DND-41 (cell line): ENCODE results near the gene GLYR1.

Experiments
- ATAC-seq: fragments of 200-7000 bp; cut with Tn5 transposase; 3 replicates; pipeline ENCODE4 v1.9.1; 2021; ENCODE audit warnings: low read depth; ENCODE audit not compliant: insufficient read depth
- DNase-seq: peaks from one replicate; pipeline ENCODE4 v3.0.0-alpha.2; 2020
- H2AFZ ChIP-seq: 2 replicates; pipeline ENCODE4 v1.6.0; 2012; ENCODE audit warnings: low read depth, low read length
- H3K27ac ChIP-seq: 2 replicates; pipeline ENCODE4 v1.5.1; 2012; ENCODE audit warnings: low read length, inconsistent platforms
- H3K27me3 ChIP-seq: fragments of 200-600 bp; sonication (generic); 2 replicates; pipeline ENCODE4 v1.6.0; 2012; ENCODE audit warnings: low read length, mild to moderate bottlenecking, inconsistent platforms; ENCODE audit not compliant: insufficient read depth, poor library complexity
- H3K36me3 ChIP-seq: 2 replicates; pipeline ENCODE4 v1.5.1; 2012; ENCODE audit warnings: low read length, inconsistent platforms; ENCODE audit not compliant: insufficient read depth
- H3K4me1 ChIP-seq: 2 replicates; pipeline ENCODE4 v1.5.1; 2012; ENCODE audit warnings: mild to moderate bottlenecking, low read length; ENCODE audit not compliant: insufficient read depth
- H3K4me2 ChIP-seq: 2 replicates; pipeline ENCODE4 v1.6.0; 2012; ENCODE audit warnings: mild to moderate bottlenecking, moderate library complexity, low read length, inconsistent platforms; ENCODE audit not compliant: insufficient read depth
- H3K4me3 ChIP-seq, 2 experiments: fragments of 200-600 bp in 1 of 2; shearing (Covaris generic) in 1 of 2; 2 replicates each; pipeline ENCODE4 v1.5.1; 2012 to 2016; ENCODE audit warnings: inconsistent platforms in 2 of 2, low read length in 2 of 2, mild to moderate bottlenecking in 2 of 2, low read depth in 1 of 2, moderate library complexity in 1 of 2
- H3K79me2 ChIP-seq: 2 replicates; pipeline ENCODE4 v1.6.0; 2012; ENCODE audit warnings: low read length, inconsistent platforms; ENCODE audit not compliant: insufficient read depth
- H3K9ac ChIP-seq: 2 replicates; pipeline ENCODE4 v1.6.0; 2012; ENCODE audit warnings: low read depth, mild to moderate bottlenecking, inconsistent platforms, low read length, moderate library complexity
- H3K9me3 ChIP-seq: 2 replicates; pipeline ENCODE4 v1.5.1; 2012; ENCODE audit warnings: low read length, moderate library complexity, mild to moderate bottlenecking, inconsistent platforms; ENCODE audit not compliant: insufficient read depth, severe bottlenecking
- H4K20me1 ChIP-seq: 2 replicates; pipeline ENCODE4 v1.6.0; 2012; ENCODE audit warnings: low read length; ENCODE audit not compliant: insufficient read depth
- CTCF ChIP-seq: IDR thresholded peaks from 2 replicates; pipeline ENCODE4 v1.5.1; 2012; ENCODE audit warnings: borderline replicate concordance, low read length, moderate library complexity, mild to moderate bottlenecking; ENCODE audit not compliant: poor library complexity, severe bottlenecking; ENCODE audit errors: extremely low read depth
- EZH2 ChIP-seq: IDR thresholded peaks from 3 replicates; pipeline ENCODE4 v1.6.1; 2012; ENCODE audit warnings: borderline replicate concordance, low read depth, mild to moderate bottlenecking, moderate library complexity, low read length, inconsistent platforms; ENCODE audit not compliant: severe bottlenecking

Gene GLYR1

DNA sequence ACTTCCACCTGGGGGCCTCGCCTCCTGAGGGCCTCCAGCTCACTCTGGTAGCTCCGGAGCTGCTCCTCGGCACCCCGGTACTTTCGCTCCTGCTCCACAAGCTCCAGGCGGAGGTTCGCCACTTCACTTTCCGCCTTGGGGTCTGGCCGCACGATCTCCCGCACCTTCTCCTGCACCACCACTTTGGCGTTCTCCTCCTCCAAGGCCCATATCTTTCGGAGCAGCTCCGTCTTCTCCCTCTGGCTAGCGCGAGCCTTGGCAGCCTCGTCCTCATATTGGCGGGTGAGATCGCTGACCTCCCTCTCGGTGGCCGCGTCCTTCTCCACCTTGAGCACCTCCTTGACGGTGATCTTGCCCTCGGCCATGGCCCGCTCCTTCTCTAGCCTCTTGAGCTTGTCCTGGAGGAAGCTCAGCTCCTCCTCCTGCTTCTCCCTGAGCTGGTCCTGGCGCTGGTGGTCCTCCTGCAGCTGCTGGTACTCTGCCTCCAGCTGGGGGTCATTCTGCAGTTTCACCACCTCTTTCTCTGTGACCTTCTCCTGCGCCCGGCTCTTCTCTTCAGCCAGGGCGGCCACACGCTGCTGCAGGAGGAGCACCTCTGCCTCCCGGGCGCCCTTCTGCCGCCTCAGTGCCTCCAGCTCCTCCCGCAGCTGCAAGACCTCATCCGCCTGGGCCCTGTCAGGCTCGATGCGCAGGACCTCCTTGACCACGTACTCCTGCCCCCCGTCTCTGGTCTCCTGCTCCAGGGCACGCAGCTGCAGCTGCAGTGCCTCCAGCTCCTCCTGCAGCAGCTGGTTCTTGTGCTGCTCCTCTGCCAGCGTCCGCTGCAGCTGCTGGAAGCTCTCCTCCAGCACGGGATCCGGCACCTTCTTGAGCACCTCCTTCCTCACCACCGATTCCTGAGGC, 38.1 kb upstream of the GLYR1 start:
- Histone ChIP-seq H3K79me2 (no peaks in the 10 kb centered on the region), H3K27ac (no peak overlapping the region), H3K36me3 (peaks cover 62% of the 10 kb centered on the region), H3K27me3 (no peaks in the 10 kb centered on the region), H3K4me3 (no peak overlapping the region), H3K4me1 (no peaks in the 10 kb centered on the region), H3K9ac (no peak overlapping the region), H3K9me3 (no peaks in the 10 kb centered on the region), H4K20me1 (peaks cover 21% of the 10 kb centered on the region), H3K4me2 (no peak overlapping the region), H2AFZ (no peak overlapping the region)
- DNase-seq (no peak), ATAC-seq (no peak)
- TF ChIP-seq EZH2 (no peak), CTCF (no peak)

GRCh38 chr16:4884209-4884608, 37.1 kb upstream of the GLYR1 start:
- H3K36me3 ChIP-seq, result peaks cover 72% of the 10 kb centered on the region

DNA sequence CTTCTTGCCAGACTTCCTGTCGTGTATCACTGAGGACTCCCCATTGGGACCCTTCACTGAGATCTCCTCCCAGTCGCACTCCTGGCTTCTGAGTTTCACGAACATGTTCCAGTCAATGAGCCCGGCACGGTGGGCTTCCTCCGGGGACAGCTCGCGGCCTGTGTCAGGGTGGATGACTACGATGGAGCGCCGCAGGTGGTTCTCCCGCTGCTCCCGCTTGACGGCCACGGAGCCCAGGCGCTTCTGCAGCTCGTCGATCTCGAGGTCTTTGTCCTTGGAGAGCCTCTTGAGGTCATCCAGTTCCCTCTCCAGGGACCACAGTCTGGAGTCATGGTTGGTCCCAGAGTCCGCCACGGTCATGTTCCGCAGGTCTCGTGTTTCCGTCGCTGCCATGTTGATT, 36.4 kb upstream of the GLYR1 start:
- ATAC-seq (no peak), DNase-seq (no peak)
- Histone ChIP-seq H3K9me3 (no peaks in the 10 kb centered on the region), H3K9ac (no peak overlapping the region), H2AFZ (no peak overlapping the region), H3K79me2 (no peaks in the 10 kb centered on the region), H3K4me1 (no peaks in the 10 kb centered on the region), H4K20me1 (peaks cover 14% of the 10 kb centered on the region), H3K36me3 (peaks cover 79% of the 10 kb centered on the region), H3K27me3 (no peaks in the 10 kb centered on the region), H3K4me3 (no peak overlapping the region), H3K4me2 (no peak overlapping the region), H3K27ac (no peak overlapping the region)
- TF ChIP-seq CTCF, result no peak
- TF ChIP-seq EZH2, result no peak

More at GRCh38 chr16:4884209-4884608, 37.1 kb upstream of the GLYR1 start:
- no peaks in the 10 kb centered on the region for H3K9me3 ChIP-seq
- DNase-seq (no peak), ATAC-seq (no peak)
- no peaks in the 10 kb centered on the region for H3K27me3 ChIP-seq
- no peaks in the 10 kb centered on the region for H3K4me1 ChIP-seq
- no peak overlapping the region for H3K27ac ChIP-seq
- no peak for TF ChIP-seq EZH2
- no peak for TF ChIP-seq CTCF
- H3K4me3 ChIP-seq, result no peak overlapping the region
- peaks cover 17% of the 10 kb centered on the region for H4K20me1 ChIP-seq
- H2AFZ ChIP-seq, result no peak overlapping the region
- H3K4me2 ChIP-seq, result no peak overlapping the region
- H3K79me2 ChIP-seq, result no peaks in the 10 kb centered on the region
- H3K9ac ChIP-seq, result no peak overlapping the region
